ENCODE measurements around the gene KDM5B. TPM values are rescaled to one million over a fixed set of nuclear protein-coding genes. Genes with fewer than 3 reads are reported as not detected.

KDM5B gene
- total RNA-seq, 1 experiment from 2014 or later: 83.6 TPM

DNA sequence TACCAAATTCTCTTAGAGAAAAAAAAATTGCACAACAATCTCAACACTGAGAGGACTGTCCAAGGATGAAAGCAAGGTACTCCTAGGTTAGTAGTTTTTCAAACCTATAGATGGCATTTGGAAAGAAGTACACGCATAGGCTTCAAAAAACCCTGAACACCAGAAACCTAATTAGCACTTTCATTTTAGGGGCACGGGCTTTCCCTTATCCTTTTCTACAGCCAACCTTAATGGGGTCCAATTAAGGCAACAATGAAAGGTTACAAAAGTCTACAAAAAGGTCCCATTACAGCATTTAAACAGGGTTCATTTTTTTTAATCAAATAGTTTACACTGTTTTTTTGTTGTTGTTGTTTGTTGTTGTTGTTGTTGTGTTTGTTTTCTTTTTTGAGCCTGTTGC, 6.2 kb downstream of the KDM5B start:
- CTCF ChIA-PET: no interaction called here
- POLR2A ChIA-PET: no interaction called here
- in situ Hi-C loops (cut with HindIII; ENCODE audit: low pct_unique_long_range_greater_than_20kb, low sequenced_read_pairs): no loop called here

DNA sequence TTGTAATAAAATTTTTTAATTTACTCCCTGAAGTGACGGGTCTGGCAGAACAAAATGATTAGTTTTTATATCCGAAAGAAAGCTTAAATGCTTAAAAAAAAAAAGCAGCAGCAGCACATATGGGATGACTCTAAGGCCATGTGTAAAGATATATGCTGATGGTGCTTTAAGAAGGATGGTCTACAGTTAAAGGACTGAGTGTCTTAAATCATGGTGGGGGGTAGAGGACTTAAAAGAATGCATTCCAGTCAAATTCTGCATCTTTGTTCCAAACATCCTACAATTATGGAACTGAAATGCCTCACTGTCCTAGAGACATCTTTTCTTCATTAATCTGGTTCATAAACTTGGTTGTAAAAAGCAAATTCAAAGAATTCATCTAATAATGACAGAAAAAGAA, 7.0 kb downstream of the KDM5B start:
- Histone ChIP-seq H3K36me3 (ENCODE audit: control insufficient read depth, insufficient read depth, low read length) (no peaks in the 10 kb centered on the region), H3K27ac (ENCODE audit: low read length) (no peak overlapping the region), H3K4me3 (ENCODE audit: low read depth in 2 of 2, low read length in 2 of 2) (no peak overlapping the region), H3K9me3 (ENCODE audit: control insufficient read depth, insufficient read depth, low read depth, low read length) (no peaks in the 10 kb centered on the region), H3K27me3 (ENCODE audit: control insufficient read depth, insufficient read depth, low read length) (no peaks in the 10 kb centered on the region), H3K4me1 (ENCODE audit: control insufficient read depth, insufficient read depth, low read length) (peaks cover 40% of the 10 kb centered on the region)
- DNase-seq (ENCODE audit: low read depth, low spot score) (no peak), ATAC-seq (no peak)
- in situ Hi-C loops (cut with HindIII; ENCODE audit: low pct_unique_long_range_greater_than_20kb, low sequenced_read_pairs) (no loop called here), intact Hi-C loops (cut with micrococcal nuclease; ENCODE audit: unreplicated experiment) (no loop called here)
- TF ChIP-seq POLR2AphosphoS5 (IDR thresholded peaks at IDR 0.05; ENCODE audit: low read depth, low read length) (no peak), TCF7L2 (IDR thresholded peaks at IDR 0.05; ENCODE audit: low read depth, low read length) (no peak), SIN3A (IDR thresholded peaks at IDR 0.05; ENCODE audit: borderline replicate concordance, insufficient read depth, low read depth, low read length) (no peak)
- TF ChIP-seq, protein P1, sequence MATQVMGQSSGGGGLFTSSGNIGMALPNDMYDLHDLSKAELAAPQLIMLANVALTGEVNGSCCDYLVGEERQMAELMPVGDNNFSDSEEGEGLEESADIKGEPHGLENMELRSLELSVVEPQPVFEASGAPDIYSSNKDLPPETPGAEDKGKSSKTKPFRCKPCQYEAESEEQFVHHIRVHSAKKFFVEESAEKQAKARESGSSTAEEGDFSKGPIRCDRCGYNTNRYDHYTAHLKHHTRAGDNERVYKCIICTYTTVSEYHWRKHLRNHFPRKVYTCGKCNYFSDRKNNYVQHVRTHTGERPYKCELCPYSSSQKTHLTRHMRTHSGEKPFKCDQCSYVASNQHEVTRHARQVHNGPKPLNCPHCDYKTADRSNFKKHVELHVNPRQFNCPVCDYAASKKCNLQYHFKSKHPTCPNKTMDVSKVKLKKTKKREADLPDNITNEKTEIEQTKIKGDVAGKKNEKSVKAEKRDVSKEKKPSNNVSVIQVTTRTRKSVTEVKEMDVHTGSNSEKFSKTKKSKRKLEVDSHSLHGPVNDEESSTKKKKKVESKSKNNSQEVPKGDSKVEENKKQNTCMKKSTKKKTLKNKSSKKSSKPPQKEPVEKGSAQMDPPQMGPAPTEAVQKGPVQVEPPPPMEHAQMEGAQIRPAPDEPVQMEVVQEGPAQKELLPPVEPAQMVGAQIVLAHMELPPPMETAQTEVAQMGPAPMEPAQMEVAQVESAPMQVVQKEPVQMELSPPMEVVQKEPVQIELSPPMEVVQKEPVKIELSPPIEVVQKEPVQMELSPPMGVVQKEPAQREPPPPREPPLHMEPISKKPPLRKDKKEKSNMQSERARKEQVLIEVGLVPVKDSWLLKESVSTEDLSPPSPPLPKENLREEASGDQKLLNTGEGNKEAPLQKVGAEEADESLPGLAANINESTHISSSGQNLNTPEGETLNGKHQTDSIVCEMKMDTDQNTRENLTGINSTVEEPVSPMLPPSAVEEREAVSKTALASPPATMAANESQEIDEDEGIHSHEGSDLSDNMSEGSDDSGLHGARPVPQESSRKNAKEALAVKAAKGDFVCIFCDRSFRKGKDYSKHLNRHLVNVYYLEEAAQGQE (IDR thresholded peaks at IDR 0.05; ENCODE audit: insufficient read depth in 1 of 2, low read depth in 2 of 2, low read length in 1 of 2): no peak
- TF ChIP-seq, protein P2, sequence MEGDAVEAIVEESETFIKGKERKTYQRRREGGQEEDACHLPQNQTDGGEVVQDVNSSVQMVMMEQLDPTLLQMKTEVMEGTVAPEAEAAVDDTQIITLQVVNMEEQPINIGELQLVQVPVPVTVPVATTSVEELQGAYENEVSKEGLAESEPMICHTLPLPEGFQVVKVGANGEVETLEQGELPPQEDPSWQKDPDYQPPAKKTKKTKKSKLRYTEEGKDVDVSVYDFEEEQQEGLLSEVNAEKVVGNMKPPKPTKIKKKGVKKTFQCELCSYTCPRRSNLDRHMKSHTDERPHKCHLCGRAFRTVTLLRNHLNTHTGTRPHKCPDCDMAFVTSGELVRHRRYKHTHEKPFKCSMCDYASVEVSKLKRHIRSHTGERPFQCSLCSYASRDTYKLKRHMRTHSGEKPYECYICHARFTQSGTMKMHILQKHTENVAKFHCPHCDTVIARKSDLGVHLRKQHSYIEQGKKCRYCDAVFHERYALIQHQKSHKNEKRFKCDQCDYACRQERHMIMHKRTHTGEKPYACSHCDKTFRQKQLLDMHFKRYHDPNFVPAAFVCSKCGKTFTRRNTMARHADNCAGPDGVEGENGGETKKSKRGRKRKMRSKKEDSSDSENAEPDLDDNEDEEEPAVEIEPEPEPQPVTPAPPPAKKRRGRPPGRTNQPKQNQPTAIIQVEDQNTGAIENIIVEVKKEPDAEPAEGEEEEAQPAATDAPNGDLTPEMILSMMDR (IDR thresholded peaks at IDR 0.05): no peak
- no TSS peak for BruUV-seq (replicated peaks)
- ChIA-PET CTCF (no interaction called here), POLR2A (interaction anchor here (0.7 kb wide), 1 partner anchor 81 kb away, joined by 4 read pairs; no protein-coding TSS in a partner anchor)

More for the DNA sequence above, 6.2 kb downstream of the KDM5B start:
- no peaks in the 10 kb centered on the region for H3K36me3 ChIP-seq (ENCODE audit: control insufficient read depth, insufficient read depth, low read length)
- no peak overlapping the region for H3K4me3 ChIP-seq (ENCODE audit: low read depth in 2 of 2, low read length in 2 of 2)
- TF ChIP-seq POLR2AphosphoS5 (IDR thresholded peaks at IDR 0.05; ENCODE audit: low read depth, low read length) (no peak), SIN3A (IDR thresholded peaks at IDR 0.05; ENCODE audit: borderline replicate concordance, insufficient read depth, low read depth, low read length) (no peak), TCF7L2 (IDR thresholded peaks at IDR 0.05; ENCODE audit: low read depth, low read length) (no peak)
- TF ChIP-seq, protein P2 (IDR thresholded peaks at IDR 0.05): no peak
- TF ChIP-seq, protein P1 (IDR thresholded peaks at IDR 0.05; ENCODE audit: insufficient read depth in 1 of 2, low read depth in 2 of 2, low read length in 1 of 2): no peak
- TSS peak; percentile 0 for BruUV-seq (replicated peaks)
- no peak overlapping the region for H3K27ac ChIP-seq (ENCODE audit: low read length)
- H3K9me3 ChIP-seq (ENCODE audit: control insufficient read depth, insufficient read depth, low read depth, low read length): no peaks in the 10 kb centered on the region
- H3K4me1 ChIP-seq (ENCODE audit: control insufficient read depth, insufficient read depth, low read length): peaks cover 42% of the 10 kb centered on the region
- intact Hi-C loops (cut with micrococcal nuclease; ENCODE audit: unreplicated experiment): no loop called here
- DNase-seq (ENCODE audit: low read depth, low spot score): no peak
- no peak for ATAC-seq
- no peaks in the 10 kb centered on the region for H3K27me3 ChIP-seq (ENCODE audit: control insufficient read depth, insufficient read depth, low read length)

Measured in Panc1 (cell line).